Uterus (tissue), 4 donors: ENCODE measurements around the gene COL4A1. TPM values are rescaled to one million over a fixed set of nuclear protein-coding genes. Genes with fewer than 3 reads are reported as not detected.

ENCODE experiments used
- DNase-seq, 2 donors: peaks; one replicate each; pipeline ENCODE4 v3.0.0-alpha.2; 2019 to 2020
- H3K27ac ChIP-seq, 2 donors: fragments of 200-600 bp; sonication (generic); 1 replicate in 1 of 2; 2 replicates in 1 of 2; pipeline ENCODE4 v1.5.1; 2016 to 2018
- H3K27me3 ChIP-seq, 2 donors: fragments of 200-600 bp; sonication (generic); one replicate each; pipeline ENCODE4 v1.5.1; 2018 to 2019; ENCODE audit warnings: control low read depth in 1 of 2
- H3K36me3 ChIP-seq, 2 donors: fragments of 200-600 bp; sonication (generic); one replicate each; pipeline ENCODE4 v1.5.1; 2019; ENCODE audit warnings: control low read depth in 1 of 2
- H3K4me1 ChIP-seq, 2 donors: fragments of 200-600 bp; sonication (generic); one replicate each; pipeline ENCODE4 v1.5.1; 2018 to 2019; ENCODE audit warnings: control low read depth in 1 of 2
- H3K4me3 ChIP-seq, 2 donors: fragments of 200-600 bp; sonication (generic); 1 replicate in 1 of 2; 2 replicates in 1 of 2; pipeline ENCODE4 v1.5.1; 2018 to 2019; ENCODE audit warnings: mild to moderate bottlenecking in 1 of 2
- H3K9me3 ChIP-seq, 2 donors: fragments of 200-600 bp; sonication (generic); one replicate each; pipeline ENCODE4 v1.5.1; 2019; ENCODE audit warnings: control low read depth in 1 of 2
- POLR2A ChIP-seq, 2 donors: fragments of 450-650 bp; IDR thresholded peaks; one replicate each; pipeline ENCODE4 v1.6.1; 2016; ENCODE audit warnings: antibody characterized with exemption in 2 of 2, mild to moderate bottlenecking in 1 of 2, moderate library complexity in 1 of 2
- intact Hi-C: fragments of 100-400 bp; cut with DNase I; formaldehyde crosslinking; loops from one replicate; pipeline ENCODE4 v1.15.1; 2023; ENCODE audit warnings: low total_unique reads
- total RNA-seq, 4 donors: library from RNA; depleted of rRNA in 3 of 4; stranded (reverse); fragments of >200 nt in 3 of 4; gene quantifications; one replicate each; pipeline versions ENCODE4 v1.1.0 to v1.2.4, GENCODE V29; 2014 to 2023
- TF ChIP-seq, protein P1 (sequence below), 4 experiments: fragments of 200-600 bp in 2 of 4; fragments of 450-650 bp in 2 of 4; sonication (generic) in 2 of 4; IDR thresholded peaks; one replicate each; pipeline ENCODE4 v1.5.1; 2016 to 2019; ENCODE audit warnings: antibody characterized with exemption in 4 of 4, mild to moderate bottlenecking in 2 of 4, moderate library complexity in 1 of 4
- donor health status: DM: yes; HTN: yes; CAD: no.

COL4A1 gene
- total RNA-seq, 4 donors from 2014 or later: 164 to 737 (median 209) TPM

DNA sequence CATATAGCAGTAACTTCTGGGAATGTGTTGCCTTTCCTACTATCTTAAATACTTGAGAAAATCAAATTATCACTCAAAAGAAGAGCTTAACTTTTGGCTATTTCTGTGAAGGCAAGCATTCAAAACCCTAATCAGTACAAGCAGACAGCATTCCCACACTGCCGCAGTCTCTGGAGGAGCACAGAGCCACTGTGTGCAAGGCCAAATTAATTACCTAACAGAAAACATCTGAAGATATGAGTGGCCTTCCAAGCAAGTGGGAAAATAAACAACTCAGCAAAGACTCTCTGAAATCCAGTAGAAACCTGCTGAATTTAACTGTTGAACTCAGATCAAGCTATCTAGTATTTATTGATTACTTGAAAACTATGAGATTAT lies 68.2 kb downstream of the COL4A1 start:
- intact Hi-C loops: no loop called here
- peaks cover 0 to 5% of the 10 kb centered on the region in 2 donors for H3K4me1 ChIP-seq
- H3K27me3 ChIP-seq: no peaks in the 10 kb centered on the region

DNA sequence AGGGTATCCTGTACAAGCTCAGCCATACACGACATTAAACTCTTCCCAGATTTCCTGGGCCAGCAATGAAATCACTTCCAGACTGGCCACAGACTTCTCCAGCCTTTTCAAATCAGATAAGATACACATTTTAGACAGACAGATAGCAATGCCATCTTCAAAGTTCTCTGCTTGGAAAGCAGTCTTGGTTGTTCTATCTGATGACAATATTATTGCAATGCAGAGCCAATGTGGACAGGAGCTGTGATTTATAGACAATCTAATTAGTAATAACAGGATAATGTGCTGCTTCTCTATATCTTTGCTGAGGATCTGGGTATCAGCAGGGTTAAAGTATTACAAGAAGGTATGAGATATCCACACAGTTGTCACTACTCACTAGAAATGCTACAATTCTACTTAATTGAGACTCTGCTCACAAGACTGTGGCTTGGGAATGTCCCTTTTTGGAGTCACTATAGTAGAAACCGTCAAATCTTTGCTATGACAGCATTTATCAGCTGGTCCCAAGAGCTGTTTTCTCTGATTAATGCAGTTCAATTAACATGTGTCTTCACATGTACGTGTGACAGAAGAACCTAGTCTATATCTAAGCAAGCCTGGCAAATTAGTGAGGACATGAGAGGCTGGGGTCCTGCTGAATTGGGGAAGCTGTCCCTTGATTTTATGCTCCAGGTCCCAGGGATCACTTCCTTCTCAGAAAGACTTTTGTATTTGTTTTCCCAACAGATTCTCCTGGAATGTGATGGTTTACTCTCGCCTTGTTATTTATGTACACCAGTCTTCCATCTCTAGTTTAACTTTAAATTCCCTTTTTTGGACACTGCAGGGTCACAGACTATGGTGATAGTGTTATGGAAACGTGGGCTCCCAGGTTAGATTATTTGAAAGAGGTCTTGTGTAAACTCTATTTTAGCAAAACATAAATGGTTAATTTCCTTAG lies 68.8 kb downstream of the COL4A1 start:
- intact Hi-C loops: no loop called here
- peak overlapping the region; percentile 45 to 84 for H3K27ac ChIP-seq
- no peak for TF ChIP-seq POLR2A (IDR thresholded peaks at IDR 0.05)
- TF ChIP-seq, protein P1, sequence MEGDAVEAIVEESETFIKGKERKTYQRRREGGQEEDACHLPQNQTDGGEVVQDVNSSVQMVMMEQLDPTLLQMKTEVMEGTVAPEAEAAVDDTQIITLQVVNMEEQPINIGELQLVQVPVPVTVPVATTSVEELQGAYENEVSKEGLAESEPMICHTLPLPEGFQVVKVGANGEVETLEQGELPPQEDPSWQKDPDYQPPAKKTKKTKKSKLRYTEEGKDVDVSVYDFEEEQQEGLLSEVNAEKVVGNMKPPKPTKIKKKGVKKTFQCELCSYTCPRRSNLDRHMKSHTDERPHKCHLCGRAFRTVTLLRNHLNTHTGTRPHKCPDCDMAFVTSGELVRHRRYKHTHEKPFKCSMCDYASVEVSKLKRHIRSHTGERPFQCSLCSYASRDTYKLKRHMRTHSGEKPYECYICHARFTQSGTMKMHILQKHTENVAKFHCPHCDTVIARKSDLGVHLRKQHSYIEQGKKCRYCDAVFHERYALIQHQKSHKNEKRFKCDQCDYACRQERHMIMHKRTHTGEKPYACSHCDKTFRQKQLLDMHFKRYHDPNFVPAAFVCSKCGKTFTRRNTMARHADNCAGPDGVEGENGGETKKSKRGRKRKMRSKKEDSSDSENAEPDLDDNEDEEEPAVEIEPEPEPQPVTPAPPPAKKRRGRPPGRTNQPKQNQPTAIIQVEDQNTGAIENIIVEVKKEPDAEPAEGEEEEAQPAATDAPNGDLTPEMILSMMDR (IDR thresholded peaks at IDR 0.05): no peak
- peak in 1 of 2 donors; percentile 11 for DNase-seq
- H3K9me3 ChIP-seq: no peaks in the 10 kb centered on the region
- H3K27me3 ChIP-seq: no peaks in the 10 kb centered on the region
- peaks cover 0 to 5% of the 10 kb centered on the region in 2 donors for H3K4me1 ChIP-seq
- no peak overlapping the region for H3K4me3 ChIP-seq
- no peaks in the 10 kb centered on the region for H3K36me3 ChIP-seq

More for the DNA sequence above, 68.2 kb downstream of the COL4A1 start:
- DNase-seq: no peak
- Histone ChIP-seq H3K27ac (peak overlapping the region; percentile 45 to 84), H3K4me3 (no peak overlapping the region), H3K9me3 (no peaks in the 10 kb centered on the region), H3K36me3 (no peaks in the 10 kb centered on the region)
- TF ChIP-seq POLR2A (IDR thresholded peaks at IDR 0.05): no peak
- TF ChIP-seq, protein P1 (IDR thresholded peaks at IDR 0.05): no peak

GRCh38 chr13:110236831-110237261 lies 70.1 kb downstream of the COL4A1 start:
- peaks cover 0 to 15% of the 10 kb centered on the region in 2 donors for H3K4me1 ChIP-seq
- DNase-seq: peak; percentile 52 to 59
- intact Hi-C loops: no loop called here
- peak overlapping the region; percentile 45 to 84 for H3K27ac ChIP-seq
- no peak overlapping the region for H3K4me3 ChIP-seq
- TF ChIP-seq POLR2A (IDR thresholded peaks at IDR 0.05): no peak
- TF ChIP-seq, protein P1 (IDR thresholded peaks at IDR 0.05): no peak
- no peaks in the 10 kb centered on the region for H3K9me3 ChIP-seq
- H3K27me3 ChIP-seq: no peaks in the 10 kb centered on the region
- H3K36me3 ChIP-seq: no peaks in the 10 kb centered on the region

DNA sequence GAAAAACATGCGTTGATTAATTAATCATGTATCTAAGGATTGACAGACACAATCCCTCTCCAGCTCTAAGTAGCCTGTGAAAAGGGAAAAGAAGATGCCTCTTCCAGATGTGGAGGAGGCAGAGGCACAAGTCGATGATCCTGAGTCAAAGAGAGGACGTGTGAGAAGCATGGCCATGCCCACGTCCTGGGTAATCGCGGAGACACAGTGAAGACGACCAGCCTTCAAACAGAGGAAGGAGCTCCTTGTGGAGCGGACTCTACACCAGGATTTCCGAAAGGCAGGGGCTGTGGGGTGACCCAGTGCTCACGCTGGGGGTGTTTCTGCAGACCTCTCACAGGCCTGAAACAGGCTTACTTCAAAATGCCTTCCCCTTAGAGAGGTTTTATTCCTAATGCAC lies 70.5 kb downstream of the COL4A1 start:
- peaks cover 0 to 16% of the 10 kb centered on the region in 2 donors for H3K4me1 ChIP-seq
- no peaks in the 10 kb centered on the region for H3K9me3 ChIP-seq
- no peak overlapping the region for H3K4me3 ChIP-seq
- H3K36me3 ChIP-seq: no peaks in the 10 kb centered on the region
- DNase-seq: no peak
- intact Hi-C loops: no loop called here
- H3K27ac ChIP-seq: peak overlapping the region; percentile 45 to 84
- TF ChIP-seq, protein P1 (IDR thresholded peaks at IDR 0.05): no peak
- no peak for TF ChIP-seq POLR2A (IDR thresholded peaks at IDR 0.05)
- H3K27me3 ChIP-seq: no peaks in the 10 kb centered on the region

DNA sequence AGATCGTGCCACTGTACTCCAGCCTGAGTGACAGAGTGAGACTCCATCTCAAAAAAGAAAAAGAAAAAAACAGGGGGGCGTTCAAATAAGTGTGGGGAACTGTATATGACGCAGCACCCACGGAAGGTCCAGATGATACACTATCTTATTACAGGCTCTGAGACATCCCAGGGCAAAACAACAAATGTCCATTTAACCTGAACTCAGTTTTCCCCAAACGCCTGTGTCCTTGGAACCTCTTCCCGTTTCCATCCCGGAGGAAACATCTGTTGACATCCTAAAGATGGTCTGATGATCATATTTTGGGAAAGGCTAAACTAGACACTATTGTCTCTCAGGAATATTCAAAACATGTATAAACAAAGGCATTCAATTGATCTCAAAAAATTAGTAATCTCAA lies 72.4 kb downstream of the COL4A1 start:
- Histone ChIP-seq H3K4me3 (no peak overlapping the region), H3K27me3 (no peaks in the 10 kb centered on the region), H3K9me3 (no peaks in the 10 kb centered on the region), H3K4me1 (peaks cover 0 to 18% of the 10 kb centered on the region in 2 donors), H3K27ac (peak overlapping the region; percentile 57 to 80), H3K36me3 (no peaks in the 10 kb centered on the region)
- intact Hi-C loops: no loop called here
- DNase-seq: no peak
- TF ChIP-seq POLR2A (IDR thresholded peaks at IDR 0.05): no peak
- TF ChIP-seq, protein P1 (IDR thresholded peaks at IDR 0.05): no peak
